ENCODE data around the gene KIAA0586. TPM values are rescaled to one million over a fixed set of nuclear protein-coding genes. Genes with fewer than 3 reads are reported as not detected.
"Not testable (repeated sequence)": the region's sequence is repeated elsewhere in the genome, so short reads cannot be mapped to it uniquely, and the experiment has no call there.

The KIAA0586 gene
- total RNA-seq, 4 donors from 2014 or later, result 9.6 to 16.8 (median 13.9) TPM

DNA sequence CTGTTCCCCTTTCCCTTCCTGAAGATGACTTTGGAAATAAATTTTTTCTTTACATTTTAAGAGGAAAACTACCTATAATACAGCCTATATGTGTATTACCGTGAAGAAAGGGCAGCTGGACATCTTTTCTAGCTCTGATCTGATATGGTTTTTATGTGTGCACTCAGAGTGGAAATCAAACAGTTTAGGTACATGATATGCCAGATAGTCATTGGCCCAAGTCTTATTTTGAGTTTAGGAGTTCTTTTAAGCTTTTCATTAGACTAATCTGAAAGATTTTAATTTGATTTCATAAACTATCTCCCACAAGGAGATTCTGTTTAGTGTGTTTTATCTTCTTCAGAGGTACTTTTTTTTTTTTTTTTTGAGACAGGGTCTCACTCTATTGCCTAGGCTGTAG is 48.8 kb downstream of the KIAA0586 start:
- no peak for TF ChIP-seq POLR2A (IDR thresholded peaks at IDR 0.05)
- TF ChIP-seq, protein P1, sequence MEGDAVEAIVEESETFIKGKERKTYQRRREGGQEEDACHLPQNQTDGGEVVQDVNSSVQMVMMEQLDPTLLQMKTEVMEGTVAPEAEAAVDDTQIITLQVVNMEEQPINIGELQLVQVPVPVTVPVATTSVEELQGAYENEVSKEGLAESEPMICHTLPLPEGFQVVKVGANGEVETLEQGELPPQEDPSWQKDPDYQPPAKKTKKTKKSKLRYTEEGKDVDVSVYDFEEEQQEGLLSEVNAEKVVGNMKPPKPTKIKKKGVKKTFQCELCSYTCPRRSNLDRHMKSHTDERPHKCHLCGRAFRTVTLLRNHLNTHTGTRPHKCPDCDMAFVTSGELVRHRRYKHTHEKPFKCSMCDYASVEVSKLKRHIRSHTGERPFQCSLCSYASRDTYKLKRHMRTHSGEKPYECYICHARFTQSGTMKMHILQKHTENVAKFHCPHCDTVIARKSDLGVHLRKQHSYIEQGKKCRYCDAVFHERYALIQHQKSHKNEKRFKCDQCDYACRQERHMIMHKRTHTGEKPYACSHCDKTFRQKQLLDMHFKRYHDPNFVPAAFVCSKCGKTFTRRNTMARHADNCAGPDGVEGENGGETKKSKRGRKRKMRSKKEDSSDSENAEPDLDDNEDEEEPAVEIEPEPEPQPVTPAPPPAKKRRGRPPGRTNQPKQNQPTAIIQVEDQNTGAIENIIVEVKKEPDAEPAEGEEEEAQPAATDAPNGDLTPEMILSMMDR (IDR thresholded peaks at IDR 0.05), result no peak
- H3K27me3 ChIP-seq, result no peaks in the 10 kb centered on the region
- WGBS, 2 donors, result 93 to 100% methylated on average over 1 of the region's 1 CpG

DNA sequence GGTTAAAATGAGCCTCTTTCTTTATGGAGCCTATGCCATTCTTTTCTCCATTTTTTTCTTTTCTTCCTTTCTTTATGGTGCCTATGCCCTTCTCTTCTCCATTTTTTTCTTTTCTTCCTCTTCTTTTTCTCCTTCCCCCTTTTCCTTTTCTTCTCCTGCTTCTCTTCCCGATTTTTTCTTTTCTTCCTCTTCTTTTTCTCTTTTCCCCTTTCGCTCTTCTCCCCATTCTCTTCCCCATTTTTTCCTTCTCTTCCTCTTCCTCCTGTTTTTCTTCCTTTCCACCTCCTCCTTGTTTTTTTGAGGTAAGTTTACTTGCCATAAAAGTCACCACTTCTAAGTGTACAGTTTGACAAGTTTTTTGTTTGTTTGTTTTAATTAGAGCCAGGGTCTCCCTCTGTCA is 50.1 kb downstream of the KIAA0586 start:
- TF ChIP-seq, protein P1 (IDR thresholded peaks at IDR 0.05), result no peak
- TF ChIP-seq POLR2A (IDR thresholded peaks at IDR 0.05), result no peak
- DNase-seq, result no peak
- peaks cover 0 to 62% (median 7%) of the 10 kb centered on the region in 3 donors for H3K36me3 ChIP-seq
- no peaks in the 10 kb centered on the region for H3K27me3 ChIP-seq
- no peaks in the 10 kb centered on the region for H3K4me1 ChIP-seq
- H3K9me3 ChIP-seq, result no peaks in the 10 kb centered on the region
- H3K27ac ChIP-seq, result no peak overlapping the region
- intact Hi-C loops (cut with DNase I), result no loop called here
- H3K4me3 ChIP-seq, result no peak overlapping the region
- WGBS, 2 donors, result 86 to 91% methylated on average over 2 of the region's 2 CpGs

More for the DNA sequence above, 48.8 kb downstream of the KIAA0586 start:
- Histone ChIP-seq H3K4me3 (no peak overlapping the region), H3K36me3 (peaks cover 0 to 60% (median 0%) of the 10 kb centered on the region in 3 donors), H3K4me1 (no peaks in the 10 kb centered on the region), H3K9me3 (no peaks in the 10 kb centered on the region), H3K27ac (no peak overlapping the region)
- no peak for DNase-seq
- intact Hi-C loops (cut with DNase I), result no loop called here

DNA sequence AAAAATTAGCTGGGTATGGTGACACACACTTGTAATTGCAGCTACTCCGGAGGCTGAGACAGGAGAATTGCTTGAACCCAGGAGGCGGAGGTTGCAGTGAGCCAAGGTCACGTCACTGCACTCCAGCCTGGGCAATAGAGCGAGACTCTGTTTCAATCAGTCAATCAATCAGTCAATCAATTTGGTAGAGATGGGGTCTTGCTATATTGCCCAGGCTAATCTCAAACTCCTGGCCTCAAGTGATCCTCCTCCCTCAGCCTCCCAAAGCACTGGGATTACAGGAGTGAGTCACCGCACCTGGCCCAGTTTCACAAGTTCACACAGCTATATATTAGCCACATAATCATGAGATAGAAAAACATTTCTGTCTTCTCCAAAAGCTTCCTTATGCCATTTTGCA is 50.8 kb downstream of the KIAA0586 start:
- H3K4me3 ChIP-seq; H3K4me1 ChIP-seq; DNase-seq; H3K27me3 ChIP-seq; H3K9me3 ChIP-seq; H3K27ac ChIP-seq; intact Hi-C loops (cut with DNase I): not testable (repeated sequence)
- 86 to 93% methylated on average over 3 to 5 of the region's 5 CpGs for WGBS, 2 donors
- H3K36me3 ChIP-seq, result peaks cover 0 to 69% (median 8%) of the 10 kb centered on the region in 3 donors

DNA sequence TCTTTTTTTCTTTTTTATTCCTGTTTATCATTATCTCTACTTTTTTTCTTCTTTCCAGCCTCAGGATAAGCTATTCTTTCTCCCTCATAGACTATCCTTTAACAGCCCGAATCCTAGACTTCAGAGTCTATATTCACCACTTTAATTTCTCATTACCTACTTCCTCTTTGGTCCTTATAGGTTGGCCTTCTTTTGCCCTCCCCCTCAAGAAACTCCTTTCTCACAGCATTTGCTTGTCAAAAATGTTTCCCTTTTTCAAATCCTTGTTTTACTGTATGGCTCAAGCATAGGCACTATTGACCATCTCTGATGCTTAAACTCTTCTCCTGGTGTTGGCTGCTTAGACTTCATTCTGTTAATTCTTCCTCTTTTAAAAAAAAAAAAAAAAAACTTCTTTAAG is 52.5 kb downstream of the KIAA0586 start:
- Histone ChIP-seq H3K36me3 (peaks cover 0 to 57% (median 8%) of the 10 kb centered on the region in 3 donors), H3K27ac (no peak overlapping the region), H3K4me1 (no peaks in the 10 kb centered on the region), H3K27me3 (no peaks in the 10 kb centered on the region), H3K9me3 (no peaks in the 10 kb centered on the region), H3K4me3 (no peak overlapping the region)
- 76 to 94% methylated on average over 1 of the region's 1 CpG for WGBS, 2 donors
- intact Hi-C loops (cut with DNase I), result no loop called here
- DNase-seq, result no peak
- TF ChIP-seq POLR2A (IDR thresholded peaks at IDR 0.05), result no peak
- TF ChIP-seq, protein P1 (IDR thresholded peaks at IDR 0.05), result no peak

DNA sequence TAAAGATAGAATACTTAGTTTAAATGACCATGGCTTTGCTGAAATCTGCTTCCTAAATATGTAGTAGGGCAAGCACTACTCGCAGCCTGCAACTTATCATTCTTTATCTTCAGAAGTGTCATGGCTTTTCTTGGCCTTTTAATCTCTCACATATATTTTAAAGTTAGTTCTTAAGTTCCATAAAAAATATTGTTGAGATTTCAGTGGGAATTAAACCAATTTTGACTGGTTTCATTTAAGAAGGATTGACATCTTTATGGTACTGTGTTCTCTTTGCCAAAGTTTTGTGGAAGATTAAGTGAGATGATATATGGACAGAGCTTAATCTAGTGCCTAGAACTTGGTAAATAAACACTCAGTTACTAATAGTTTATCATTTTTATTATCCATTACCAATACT is 56.7 kb downstream of the KIAA0586 start:
- no peaks in the 10 kb centered on the region for H3K4me1 ChIP-seq
- WGBS, 2 donors, result 86 to 92% methylated on average over 1 of the region's 1 CpG
- peaks cover 0 to 59% (median 11%) of the 10 kb centered on the region in 3 donors for H3K36me3 ChIP-seq
- TF ChIP-seq, protein P1 (IDR thresholded peaks at IDR 0.05), result no peak
- no peak for TF ChIP-seq POLR2A (IDR thresholded peaks at IDR 0.05)
- H3K27me3 ChIP-seq, result no peaks in the 10 kb centered on the region
- intact Hi-C loops (cut with DNase I), result no loop called here
- DNase-seq, result no peak
- H3K27ac ChIP-seq, result no peak overlapping the region
- no peaks in the 10 kb centered on the region for H3K9me3 ChIP-seq
- no peak overlapping the region for H3K4me3 ChIP-seq

DNA sequence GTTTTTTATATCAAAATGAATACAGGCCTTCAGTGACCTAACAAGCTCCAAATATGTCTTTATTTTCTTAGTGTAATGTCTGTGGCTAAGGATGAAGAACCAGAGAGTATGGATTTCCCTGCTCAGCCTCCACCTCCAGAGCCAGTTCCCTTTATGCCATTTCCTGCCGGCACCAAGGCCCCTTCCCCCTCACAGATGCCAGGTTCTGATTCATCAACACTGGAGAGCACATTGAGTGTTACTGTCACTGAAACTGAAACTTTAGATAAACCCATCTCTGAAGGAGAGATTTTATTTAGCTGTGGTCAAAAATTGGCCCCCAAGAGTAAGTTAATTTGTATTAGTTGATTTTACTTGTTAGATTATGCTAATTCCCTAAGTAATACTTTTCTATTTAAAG is 61.0 kb downstream of the KIAA0586 start:
- 67 to 70% methylated on average over 1 of the region's 1 CpG for WGBS, 2 donors
- H3K27me3 ChIP-seq, result no peaks in the 10 kb centered on the region
- H3K4me3 ChIP-seq, result no peak overlapping the region
- H3K4me1 ChIP-seq, result no peaks in the 10 kb centered on the region
- H3K9me3 ChIP-seq, result no peaks in the 10 kb centered on the region
- no peak for TF ChIP-seq POLR2A (IDR thresholded peaks at IDR 0.05)
- TF ChIP-seq, protein P1 (IDR thresholded peaks at IDR 0.05), result no peak
- intact Hi-C loops (cut with DNase I), result no loop called here
- no peak overlapping the region for H3K27ac ChIP-seq
- H3K36me3 ChIP-seq, result peaks cover 0 to 78% (median 7%) of the 10 kb centered on the region in 3 donors
- no peak for DNase-seq

Measured in esophagus squamous epithelium (tissue), 5 donors.